ENCODE data around the gene BCO1. TPM values are rescaled to one million over a fixed set of nuclear protein-coding genes. Genes with fewer than 3 reads are reported as not detected.
"Not testable (repeated sequence)": the region's sequence is repeated elsewhere in the genome, so short reads cannot be mapped to it uniquely, and the experiment has no call there.

BCO1 gene, protein sequence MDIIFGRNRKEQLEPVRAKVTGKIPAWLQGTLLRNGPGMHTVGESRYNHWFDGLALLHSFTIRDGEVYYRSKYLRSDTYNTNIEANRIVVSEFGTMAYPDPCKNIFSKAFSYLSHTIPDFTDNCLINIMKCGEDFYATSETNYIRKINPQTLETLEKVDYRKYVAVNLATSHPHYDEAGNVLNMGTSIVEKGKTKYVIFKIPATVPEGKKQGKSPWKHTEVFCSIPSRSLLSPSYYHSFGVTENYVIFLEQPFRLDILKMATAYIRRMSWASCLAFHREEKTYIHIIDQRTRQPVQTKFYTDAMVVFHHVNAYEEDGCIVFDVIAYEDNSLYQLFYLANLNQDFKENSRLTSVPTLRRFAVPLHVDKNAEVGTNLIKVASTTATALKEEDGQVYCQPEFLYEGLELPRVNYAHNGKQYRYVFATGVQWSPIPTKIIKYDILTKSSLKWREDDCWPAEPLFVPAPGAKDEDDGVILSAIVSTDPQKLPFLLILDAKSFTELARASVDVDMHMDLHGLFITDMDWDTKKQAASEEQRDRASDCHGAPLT
- not detected in 2 replicates for total RNA-seq

DNA sequence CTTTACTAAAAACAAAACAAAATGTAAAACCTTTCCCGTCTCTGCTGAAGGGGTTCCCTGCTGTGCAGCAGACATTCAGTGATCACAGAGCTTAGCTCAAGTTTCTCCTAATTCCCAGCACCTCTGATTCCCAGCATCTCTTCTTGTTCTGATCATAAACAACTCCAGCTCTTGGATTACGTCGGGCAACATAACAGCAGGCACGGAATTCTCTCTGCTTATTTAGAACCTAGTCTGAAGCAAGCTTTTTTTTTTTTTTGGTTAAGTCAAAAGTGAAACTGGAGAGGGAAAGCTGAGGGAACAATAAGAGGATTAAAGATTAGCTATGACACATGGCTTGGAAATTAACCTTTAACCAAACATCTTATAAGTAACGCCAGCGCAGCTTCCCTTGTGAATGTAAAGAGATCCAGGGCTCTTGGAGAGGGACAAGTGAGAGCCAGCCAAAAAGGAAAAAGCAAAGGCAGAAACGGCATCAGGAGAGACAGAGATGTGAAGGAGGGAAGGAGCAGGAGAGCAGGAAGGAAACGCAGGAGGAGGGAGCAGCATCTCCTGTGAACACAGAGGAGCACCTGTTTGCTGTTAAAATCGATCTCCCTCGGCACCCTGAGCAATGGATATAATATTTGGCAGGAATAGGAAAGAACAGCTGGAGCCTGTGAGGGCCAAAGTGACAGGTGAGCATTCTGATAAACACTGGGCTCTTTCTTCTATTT, at the start of gene BCO1:
Gene BCO1 (plus strand): TSS at position 394 of the 716 bp plus-strand sequence. CDS start 220 bp downstream, at position 614.
- DNase-seq, result peak; percentile 44

DNA sequence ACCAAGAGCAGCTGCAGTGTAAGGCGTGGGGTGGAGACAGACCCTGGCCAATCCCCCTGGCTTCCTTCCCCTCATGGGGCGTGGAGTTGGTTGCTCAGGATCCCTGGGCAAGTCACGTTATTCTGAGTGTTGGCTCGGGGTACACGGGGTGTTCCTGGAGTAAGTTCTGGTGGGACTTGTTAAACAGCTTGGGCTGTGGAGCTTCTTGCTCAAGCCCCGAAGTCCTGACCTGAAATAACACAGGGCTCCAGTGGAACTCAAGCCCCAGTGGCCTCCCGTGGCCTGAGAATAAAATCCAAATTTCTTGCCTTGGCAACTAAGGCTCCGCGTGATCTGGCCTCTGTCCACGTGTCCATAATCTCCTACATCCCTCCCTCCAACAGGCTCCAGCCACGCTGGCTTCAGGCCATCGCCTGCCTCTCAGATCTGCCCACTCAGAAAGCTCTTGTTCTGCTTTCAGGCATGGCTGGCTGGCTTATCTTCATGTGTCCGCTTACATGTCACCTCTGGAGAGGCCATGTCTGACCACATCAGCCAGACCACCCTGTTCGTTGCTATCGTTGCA, 49.3 kb upstream of the BCO1 start:
- no peak for DNase-seq

DNA sequence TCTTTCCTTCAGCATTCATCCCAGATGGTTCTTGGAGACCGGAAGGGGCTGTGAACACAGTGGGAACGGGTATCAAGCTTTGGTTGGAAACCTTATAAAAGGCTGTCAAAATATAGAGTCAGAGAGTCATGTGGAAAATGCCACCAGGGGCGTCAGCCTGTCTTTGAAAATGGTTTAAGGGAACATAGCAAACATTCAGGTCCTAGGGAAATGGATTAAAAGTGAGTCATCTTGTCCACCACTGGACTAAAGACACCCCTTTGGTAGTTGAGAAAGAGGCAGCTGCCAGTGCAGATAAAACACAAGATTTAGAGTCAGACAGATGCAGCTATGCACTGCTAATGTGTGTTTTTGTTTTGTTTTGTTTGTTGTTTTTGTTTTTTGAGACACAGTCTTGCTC, 47.8 kb upstream of the BCO1 start:
- no peak for DNase-seq

DNA sequence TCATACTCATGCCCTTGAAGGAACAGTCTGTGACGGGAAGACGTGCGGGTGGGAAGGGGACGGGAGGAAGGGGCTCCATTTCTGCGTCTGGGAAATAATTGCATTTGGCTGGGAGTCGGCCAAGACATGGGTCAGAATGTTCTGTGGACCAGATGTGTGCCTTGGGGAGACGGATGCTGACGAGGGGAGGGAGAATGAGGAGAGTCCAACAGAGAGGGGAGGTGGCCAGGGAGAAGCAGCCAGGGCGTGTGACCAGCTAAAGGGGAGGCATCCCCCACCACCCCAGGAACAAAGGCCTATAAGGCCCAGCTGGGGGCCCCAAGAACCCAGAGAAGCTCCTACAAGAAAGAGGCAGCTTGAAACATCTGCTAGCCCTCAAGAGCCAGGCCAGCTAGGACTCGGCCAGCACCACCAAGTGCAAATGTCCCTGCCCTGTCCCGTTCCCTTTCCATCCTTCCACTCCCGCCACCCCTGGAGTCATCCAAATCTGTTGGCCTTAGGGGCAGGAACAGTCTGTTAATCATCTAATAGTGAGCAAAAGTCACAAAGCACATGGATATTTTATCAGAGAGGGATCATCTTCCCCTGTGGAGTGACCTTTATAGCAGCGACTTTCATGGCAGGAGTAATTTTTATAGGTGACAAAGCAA, 42.5 kb upstream of the BCO1 start:
- no peak for DNase-seq

DNA sequence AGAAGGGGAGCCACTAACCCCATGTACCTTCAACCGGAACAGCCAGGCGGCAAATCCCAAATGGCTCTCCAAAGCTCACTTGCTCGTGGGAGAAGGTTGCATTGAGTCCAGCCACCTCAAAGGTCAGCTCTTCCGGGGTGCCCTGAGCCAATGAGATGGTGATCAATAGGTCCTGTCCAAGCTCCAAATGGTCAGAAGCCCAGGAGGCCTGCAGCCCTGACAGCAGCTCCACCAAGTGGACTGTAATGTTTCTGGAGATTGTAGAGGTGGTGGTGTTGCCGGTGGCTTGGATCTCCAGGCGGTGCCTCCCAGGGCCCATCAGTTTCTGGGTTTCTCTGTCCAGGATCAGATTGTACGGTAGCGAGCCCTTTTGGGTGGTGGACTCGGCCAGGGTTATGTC, 39.9 kb upstream of the BCO1 start:
- DNase-seq, result no peak

DNA sequence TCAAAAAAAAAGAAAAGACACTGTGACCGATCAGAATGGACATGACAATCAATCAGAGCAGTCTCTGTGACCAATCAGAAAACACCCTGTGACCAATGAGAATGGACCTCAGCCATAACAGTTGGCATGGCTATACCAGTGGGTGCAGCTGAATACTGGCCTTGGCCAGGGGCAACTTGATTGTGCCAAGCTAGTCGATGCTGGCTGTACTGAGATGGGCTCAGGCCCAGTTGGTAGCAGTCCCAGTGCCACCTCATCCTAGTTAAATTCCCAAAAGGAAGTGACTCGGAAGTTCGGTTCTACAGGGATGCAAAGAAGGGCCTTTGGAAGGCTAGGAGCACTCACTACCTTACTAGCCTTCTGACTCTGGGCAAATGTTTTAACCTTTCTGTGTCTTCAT, 37.2 kb upstream of the BCO1 start:
- DNase-seq, result no peak

DNA sequence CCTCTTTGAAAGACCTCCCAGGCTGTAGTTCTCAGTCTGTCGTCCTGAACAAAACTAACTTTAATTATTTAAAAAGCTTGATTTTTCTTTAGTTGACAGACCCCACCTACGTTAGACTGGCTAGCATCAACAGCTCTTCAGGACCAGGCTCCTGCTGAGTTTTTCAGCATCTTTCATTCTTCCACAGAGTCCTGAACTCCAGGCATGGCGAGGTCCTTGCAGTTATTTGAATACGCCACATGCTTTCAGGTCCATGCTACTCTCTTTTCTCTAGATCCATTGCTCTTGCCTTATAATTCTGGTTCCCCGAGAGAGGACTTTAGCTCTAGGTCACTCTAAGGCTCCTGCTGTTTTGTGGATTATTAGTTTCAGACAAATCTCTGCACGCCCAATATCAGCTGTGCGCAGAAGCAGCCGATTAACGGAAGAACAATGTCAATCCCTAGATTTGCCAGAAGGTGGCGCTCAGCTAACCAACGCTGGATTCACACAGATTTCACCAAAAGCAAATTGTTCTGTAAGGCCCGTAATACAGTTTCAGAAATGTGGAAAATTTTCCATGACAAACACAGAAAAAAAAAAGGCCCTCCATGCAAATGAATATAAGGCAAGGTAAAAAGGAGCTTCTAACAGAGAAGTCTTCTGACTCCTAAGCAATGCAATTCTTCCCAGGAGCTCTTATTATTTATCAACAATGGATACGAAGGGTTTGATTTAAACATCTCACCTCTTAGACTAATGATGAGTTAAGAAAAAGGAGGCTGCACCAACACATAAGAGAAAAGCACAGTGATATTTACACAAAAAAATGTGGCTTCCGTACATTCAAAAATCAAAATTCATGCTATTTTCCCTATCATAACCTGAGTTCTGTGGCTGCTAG, 33.5 kb upstream of the BCO1 start:
- DNase-seq, result peak; percentile 83

DNA sequence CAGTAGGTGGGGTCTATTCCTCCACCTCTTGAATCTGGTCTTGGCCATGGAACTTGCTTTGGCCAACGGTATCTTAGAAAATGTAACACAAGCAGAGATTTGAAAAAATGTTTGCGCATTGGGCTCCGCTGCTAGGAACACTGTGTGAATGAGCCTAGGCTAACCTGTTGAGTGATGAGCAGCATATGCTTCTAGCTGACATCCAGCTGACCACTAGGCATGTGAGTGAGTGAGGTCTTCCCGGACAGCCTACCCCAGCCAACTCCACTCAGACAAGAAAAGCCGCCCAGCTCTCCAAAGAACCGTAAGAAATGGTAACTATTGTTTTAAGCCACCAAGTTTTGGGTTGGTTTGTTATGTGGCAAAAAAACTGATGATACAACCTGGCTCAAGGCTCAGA, 31.4 kb upstream of the BCO1 start:
- DNase-seq, result no peak

DNA sequence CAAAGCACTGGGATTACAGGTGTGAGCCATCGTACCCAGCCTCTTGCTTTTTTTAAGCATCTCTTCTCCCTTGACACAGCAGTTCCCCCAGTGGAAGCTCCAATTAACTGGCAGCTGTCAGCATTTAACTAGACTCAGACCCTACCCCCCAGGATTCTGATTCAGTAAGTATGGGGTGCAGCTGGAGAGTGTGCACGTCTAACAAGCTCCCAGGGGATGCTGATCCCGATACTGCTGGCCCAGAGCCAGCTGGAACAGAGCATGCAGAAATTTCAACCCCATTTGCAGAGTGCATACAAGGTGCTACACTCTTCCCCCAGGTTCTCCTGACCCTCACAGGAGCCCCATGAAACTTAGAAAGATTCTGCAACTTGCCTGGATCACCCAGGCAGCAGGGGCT, 27.7 kb upstream of the BCO1 start:
- DNase-seq, result no peak

DNA sequence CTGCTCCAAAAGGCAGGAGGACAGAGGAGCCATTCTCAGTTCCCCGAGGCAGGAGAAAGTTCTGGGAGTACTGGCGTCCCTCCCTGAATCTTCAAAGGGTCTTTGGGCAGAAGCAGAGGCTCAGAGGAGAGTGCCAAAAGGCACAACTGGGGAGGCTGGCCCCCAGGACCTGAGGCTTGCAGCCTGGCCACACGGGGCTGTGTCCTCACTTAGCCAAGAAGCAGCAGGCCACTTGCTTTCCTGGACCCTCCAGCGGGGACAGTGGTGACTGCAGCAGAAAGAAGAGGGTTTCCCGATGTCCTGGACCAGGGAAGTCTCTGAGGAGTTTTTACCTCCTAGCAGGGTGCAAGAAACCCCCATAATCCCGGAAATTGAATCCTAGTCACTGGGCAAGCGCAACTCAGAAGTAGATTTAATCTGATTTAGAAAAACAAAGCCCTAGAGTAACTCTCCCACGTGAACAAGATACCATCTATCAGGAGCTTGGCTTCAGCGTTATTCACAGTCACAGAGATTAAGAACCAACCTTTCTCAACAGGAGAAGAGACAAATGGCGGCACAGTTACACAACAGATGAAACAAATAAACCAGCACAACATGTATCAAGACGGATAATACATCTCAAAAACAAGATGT, 25.5 kb upstream of the BCO1 start:
- no peak for DNase-seq

DNA sequence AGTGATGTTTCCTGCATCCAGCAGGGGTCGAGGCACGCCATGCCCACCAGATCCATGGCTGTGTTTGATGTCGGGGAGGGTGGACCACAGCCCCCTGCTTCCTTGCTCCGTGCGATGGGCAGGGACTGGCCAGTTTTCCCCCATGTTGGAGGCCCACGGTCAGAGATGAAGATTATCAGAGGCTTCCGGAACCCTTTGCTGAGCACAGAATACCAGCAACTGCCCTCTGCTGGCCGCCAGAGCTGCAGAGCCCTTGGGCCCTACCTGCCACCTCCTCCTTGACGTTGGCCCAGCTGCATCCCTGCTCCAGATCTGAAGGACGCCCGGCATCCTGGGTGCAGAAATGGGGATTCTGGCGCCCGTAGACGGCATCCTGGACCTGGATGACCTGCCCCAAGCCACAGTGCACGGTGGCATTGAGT, 23.7 kb upstream of the BCO1 start:
- peak; percentile 43 for DNase-seq

DNA sequence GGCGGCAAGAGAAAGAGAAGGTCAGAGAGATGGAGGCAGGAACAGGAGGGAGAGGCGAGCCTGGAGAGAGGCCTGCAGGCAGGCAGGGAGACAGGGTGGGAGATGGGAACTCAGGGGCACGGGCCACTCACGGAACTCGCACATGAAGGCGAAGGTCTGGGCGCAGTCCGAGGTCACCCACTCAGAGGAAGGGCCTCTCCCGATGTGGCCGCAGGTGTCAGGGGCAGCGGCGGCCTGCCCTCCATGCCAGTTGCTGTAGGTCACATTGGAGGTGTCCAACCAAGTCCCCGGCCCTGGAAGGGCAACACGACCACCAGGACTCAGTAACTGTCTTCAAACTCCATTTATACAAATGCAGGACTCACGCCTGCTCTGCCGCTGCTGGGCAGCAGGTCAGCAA, 22.4 kb upstream of the BCO1 start:
- DNase-seq, result no peak

DNA sequence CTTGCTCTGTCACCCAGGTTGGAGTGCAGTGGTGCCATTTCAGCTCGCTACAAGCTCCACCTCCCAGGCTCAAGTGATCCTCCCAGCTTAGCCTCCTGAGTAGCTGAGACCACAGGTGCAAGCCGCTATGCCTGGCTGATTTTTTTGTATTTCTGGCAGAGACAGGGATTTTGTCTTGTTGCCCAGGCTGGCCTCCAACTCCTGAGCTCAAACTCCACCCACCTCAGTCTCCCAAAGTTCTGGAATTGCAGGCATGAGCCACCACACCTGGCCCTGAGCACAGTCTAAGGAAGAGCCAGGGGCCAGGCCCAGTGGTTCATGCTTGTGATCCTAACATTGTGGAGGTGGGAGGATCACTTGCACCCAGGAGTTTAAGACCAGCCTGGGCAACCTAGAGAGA, 21.8 kb upstream of the BCO1 start:
- no peak for DNase-seq

DNA sequence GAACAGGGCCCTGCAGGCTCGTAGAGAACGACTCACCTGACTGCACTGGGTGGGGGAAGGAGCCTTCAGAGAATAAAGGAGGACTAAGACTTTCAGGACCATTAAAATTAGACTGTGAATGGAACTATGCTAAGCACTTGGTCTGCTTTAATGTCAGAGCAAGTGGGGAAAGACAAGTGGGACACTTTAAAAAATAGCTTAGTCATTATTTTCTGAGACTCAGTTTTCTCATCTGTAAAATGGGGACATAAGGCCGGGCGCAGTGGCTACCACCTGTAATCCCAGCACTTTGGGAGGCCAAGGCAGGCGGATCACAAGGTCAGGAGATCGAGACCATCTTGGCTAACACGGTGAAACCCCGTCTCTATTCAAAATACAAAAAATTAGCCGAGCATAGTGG, 19.3 kb upstream of the BCO1 start:
- no peak for DNase-seq

DNA sequence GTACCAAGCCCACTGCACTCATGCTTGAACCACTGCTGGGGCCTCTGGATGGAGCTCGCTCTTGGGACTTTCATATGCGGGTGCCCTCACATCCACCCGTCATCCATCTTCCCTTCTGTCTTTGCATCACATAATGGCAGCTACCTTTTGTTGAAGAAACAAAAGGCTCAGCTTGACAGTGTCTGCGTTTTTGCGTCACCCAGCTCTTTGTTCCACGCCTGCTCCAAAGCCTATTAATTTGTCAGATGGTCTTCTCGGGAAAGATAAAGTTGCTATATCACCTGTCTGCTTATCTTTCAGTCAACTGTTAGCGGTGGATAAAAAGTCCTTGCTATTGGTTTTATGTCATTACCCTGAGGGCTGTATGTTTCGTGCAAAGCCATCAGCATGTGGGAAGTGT, 18.1 kb upstream of the BCO1 start:
- no peak for DNase-seq

DNA sequence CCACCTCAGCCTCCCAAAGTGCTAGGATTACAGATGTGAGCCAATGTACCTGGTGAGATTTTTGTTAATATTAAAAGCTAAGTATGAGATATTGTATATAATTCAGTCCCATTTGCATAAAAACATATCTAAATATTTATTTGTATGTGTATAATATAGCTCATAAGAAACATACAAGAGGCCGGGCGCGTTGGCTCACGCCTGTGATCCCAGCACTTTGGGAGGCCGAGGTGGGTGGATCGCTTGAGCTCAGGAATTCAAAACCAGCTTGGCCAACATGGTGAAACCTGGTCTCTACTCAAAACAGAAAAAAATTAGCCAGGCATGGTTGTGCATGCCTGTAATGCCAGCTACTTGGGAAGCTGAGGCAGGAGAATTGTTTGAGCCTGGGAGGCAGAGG, 16.8 kb upstream of the BCO1 start:
- no peak for DNase-seq

DNA sequence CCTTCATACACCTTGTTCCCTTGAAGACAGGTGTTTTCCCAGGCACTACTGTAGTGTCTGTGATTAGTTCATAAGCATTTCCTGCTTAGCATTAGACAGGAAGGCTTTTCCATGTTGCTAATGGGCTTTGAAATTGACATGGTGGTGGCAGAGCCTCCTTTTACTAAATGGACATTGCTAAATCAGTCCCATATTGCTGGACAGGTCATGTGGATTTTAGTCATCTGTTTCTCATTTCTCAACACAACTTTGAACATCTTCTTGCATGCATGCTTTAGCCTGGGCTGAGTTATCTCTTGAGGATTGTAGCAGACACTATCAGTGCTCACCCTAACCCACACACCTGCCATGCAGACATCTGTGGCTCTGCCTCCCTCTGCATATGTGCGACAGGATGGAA, 13.7 kb upstream of the BCO1 start:
- DNase-seq, result no peak

DNA sequence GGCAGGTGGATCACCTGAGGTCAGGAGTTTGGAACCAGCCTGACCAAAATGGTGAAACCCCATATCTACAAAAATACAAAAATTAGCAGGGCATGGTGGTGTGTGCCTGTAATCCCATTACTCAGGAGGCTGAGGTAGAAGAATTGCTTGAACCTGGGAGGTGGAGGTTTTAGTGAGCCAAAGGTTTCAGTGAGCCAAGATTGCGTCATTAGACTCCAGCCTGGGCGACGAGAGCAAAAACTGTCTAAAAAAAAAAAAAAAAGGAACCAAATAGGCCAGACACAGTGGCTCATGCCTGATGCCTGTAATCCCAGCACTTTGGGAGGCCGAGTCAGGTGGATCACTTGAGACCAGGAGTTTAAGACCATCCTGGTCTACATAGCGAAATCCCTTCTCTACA, 12.8 kb upstream of the BCO1 start:
- not testable (repeated sequence) for DNase-seq

DNA sequence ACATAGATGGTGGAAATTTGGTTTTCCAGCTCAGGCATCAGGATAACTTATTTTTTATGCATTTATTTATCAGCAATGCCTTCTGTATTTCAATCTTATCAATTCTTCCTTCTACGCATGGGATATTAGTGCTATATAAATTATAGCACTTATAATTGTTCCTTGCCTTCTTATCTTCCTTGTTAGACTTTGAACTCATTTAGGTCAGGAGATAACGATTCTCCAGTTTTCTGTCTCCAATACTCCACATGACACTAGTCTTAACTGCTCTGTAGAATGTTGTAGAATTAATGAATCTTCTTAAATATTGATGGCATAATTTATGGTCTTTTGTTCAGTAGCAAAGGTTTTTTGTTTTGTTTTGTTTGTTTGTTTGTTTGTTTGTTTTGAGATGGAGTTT, 10.7 kb upstream of the BCO1 start:
- no peak for DNase-seq

DNA sequence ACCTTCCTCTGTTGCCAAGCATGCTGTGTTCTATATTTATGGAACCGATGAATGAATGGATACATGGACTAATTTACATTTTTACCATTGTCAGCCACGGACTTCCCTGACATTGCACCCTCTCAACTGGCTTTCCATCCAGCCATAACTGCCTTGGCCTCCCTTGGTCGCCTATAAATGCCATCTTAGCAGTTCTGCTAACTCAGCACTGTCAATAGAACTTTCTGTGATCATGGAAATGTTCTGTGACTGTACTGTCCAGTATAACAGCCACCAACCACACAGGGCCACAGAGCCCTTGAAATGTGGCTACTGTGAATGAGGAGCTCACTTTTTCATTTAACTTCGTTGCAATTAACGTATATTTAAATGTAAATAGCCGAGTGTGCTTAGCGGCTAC, 8.7 kb upstream of the BCO1 start:
- DNase-seq, result no peak

DNA sequence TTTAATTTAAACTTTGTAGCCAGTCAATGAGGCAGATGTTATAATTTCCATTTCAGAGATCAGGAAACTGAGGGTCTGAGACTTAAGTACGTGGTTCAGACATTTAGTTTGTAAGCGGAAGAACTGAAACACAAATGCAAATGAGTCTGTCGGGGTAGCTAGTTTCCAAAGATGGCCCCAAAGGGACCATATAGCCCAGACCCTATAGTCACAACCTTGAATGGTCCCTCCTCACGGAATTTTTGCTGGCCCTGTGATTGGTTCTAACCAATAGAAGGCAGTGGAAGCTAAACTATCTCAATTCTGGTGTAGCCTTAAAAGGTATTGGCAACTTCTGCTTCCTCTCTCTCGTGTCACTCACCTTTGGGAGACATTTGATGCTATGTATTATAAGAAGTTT, 7.5 kb upstream of the BCO1 start:
- DNase-seq, result no peak
